Psoas muscle (tissue), 8 donors: ENCODE measurements around the gene KIRREL3. TPM values are rescaled to one million over a fixed set of nuclear protein-coding genes. Genes with fewer than 3 reads are reported as not detected.
A peak's percentile ranks its signal among the peaks of the same experiment; 100 is the strongest.

Source experiments
- ATAC-seq, 4 donors: fragments of 200-7000 bp; cut with Tn5 transposase; one replicate each; pipeline ENCODE4 v1.9.1; 2020; ENCODE audit warnings: moderate library complexity in 3 of 4, mild to moderate bottlenecking in 2 of 4
- DNase-seq, 2 donors: peaks; one replicate each; pipeline ENCODE4 v3.0.0-alpha.2; 2020
- H3K27ac ChIP-seq: fragments of 200-600 bp; one replicate; pipeline ENCODE4 v1.8.0; 2022
- H3K27me3 ChIP-seq, 3 donors: fragments of 200-600 bp in 1 of 3; one replicate each; pipeline versions ENCODE4 v1.6.1 to v1.8.0; 2013 to 2022; ENCODE audit warnings: low read length in 2 of 3, mild to moderate bottlenecking in 2 of 3, moderate library complexity in 1 of 3; ENCODE audit not compliant: insufficient read depth in 3 of 3
- H3K36me3 ChIP-seq, 2 donors: fragments of 200-600 bp in 1 of 2; one replicate each; pipeline versions ENCODE4 v1.6.1 to v1.8.0; 2013 to 2022; ENCODE audit warnings: low read depth in 1 of 2, mild to moderate bottlenecking in 1 of 2, moderate library complexity in 1 of 2; ENCODE audit not compliant: insufficient read depth in 1 of 2
- H3K4me1 ChIP-seq: fragments of 200-600 bp; one replicate; pipeline ENCODE4 v1.8.0; 2022
- H3K4me3 ChIP-seq: fragments of 200-600 bp; one replicate; pipeline ENCODE4 v1.8.0; 2022; ENCODE audit warnings: mild to moderate bottlenecking
- H3K9me3 ChIP-seq: fragments of 200-600 bp; one replicate; pipeline ENCODE4 v1.8.0; 2022
- CTCF ChIP-seq: fragments of 200-600 bp; IDR thresholded peaks from one replicate; pipeline ENCODE4 v1.8.0; 2022; ENCODE audit warnings: antibody characterized with exemption
- WGBS, 3 donors: extraction: QIAGEN DNeasy Blood & Tissue Kit; methylation state at CpG; one replicate each; pipeline versions ENCODE4 v1.1.6 to v1.1.7; 2013; 5-methylcytosine and 5-hydroxymethylcytosine counted together
- intact Hi-C, 2 donors: fragments of 100-400 bp; cut with DNase I; formaldehyde crosslinking; loops; one replicate each; pipeline versions ENCODE4 v1.11.0 to v1.14.2; 2022
- polyA plus RNA-seq, 3 donors: library from polyadenylated mRNA; stranded (reverse); fragments of 200-250 nt; gene quantifications; one replicate each; pipeline ENCODE4 v1.2.3, GENCODE V29; 2013
- total RNA-seq, 4 donors: library from RNA; stranded (reverse); fragmentation: NEBNext Ultra II Directional in 2 of 4; extraction: Animal tissue kit (Norgen Biotek cat#: 25700) in 2 of 4; gene quantifications; one replicate each; pipeline versions ENCODE4 v1.2.1 to v1.2.4, GENCODE V29; 2021 to 2023
- donor health status: healthy with polysubstance abuse.
- donor health status: DM: no; HTN: no; CAD: no; lungs with moderate emphysema.
- donor health status: Bipolar disorder and iron deficiency.
- donor health status: healthy.
- donor health status: DM: yes; HTN: yes; CAD: no.
- donor health status: DM: no; HTN: no; CAD: no.
- donor health status: DM: no; HTN: no; CAD: no.
- donor health status: DM: yes; HTN: yes; CAD: no.

The KIRREL3 gene
- total and polyA plus RNA-seq, 7 donors = 0.04 TPM; not detected in 6

GRCh38 chr11:126700768-126701519, 299.6 kb downstream of the KIRREL3 start:
- no peak overlapping the region for H3K27ac ChIP-seq
- H3K27me3 ChIP-seq = no peaks in the 10 kb centered on the region
- no peak for DNase-seq
- no peaks in the 10 kb centered on the region for H3K9me3 ChIP-seq
- intact Hi-C loops = loop anchor here in 1 of 2 donors (10.0 kb wide), 1 partner anchor 64 kb away; no protein-coding TSS in a partner anchor
- H3K4me3 ChIP-seq = no peak overlapping the region
- no peak for ATAC-seq
- no peaks in the 10 kb centered on the region for H3K4me1 ChIP-seq
- TF ChIP-seq CTCF = no peak
- WGBS, 3 donors = 94 to 95% (median 94%) methylated on average over 9 of the region's 9 CpGs
- no peaks in the 10 kb centered on the region for H3K36me3 ChIP-seq

GRCh38 chr11:126698576-126698975, 302.0 kb downstream of the KIRREL3 start:
- no peaks in the 10 kb centered on the region for H3K36me3 ChIP-seq
- no peak for TF ChIP-seq CTCF
- no peak for DNase-seq
- WGBS, 3 donors = 15 to 20% (median 19%) methylated on average over 8 of the region's 8 CpGs
- H3K4me3 ChIP-seq = no peak overlapping the region
- intact Hi-C loops = no loop called here
- no peak overlapping the region for H3K27ac ChIP-seq
- ATAC-seq = peak; percentile 29 to 72 (median 56)
- H3K27me3 ChIP-seq = no peaks in the 10 kb centered on the region
- H3K9me3 ChIP-seq = no peaks in the 10 kb centered on the region
- H3K4me1 ChIP-seq = no peaks in the 10 kb centered on the region

- no peak for DNase-seq
- no peaks in the 10 kb centered on the region for H3K27me3 ChIP-seq
- 31 to 47% (median 39%) methylated on average over 6 of the region's 6 CpGs for WGBS, 3 donors
- no peaks in the 10 kb centered on the region for H3K4me1 ChIP-seq
- no peak for ATAC-seq
- no peaks in the 10 kb centered on the region for H3K9me3 ChIP-seq
- H3K27ac ChIP-seq = no peak overlapping the region
- H3K36me3 ChIP-seq = no peaks in the 10 kb centered on the region
- no peak overlapping the region for H3K4me3 ChIP-seq
- TF ChIP-seq CTCF = no peak
- intact Hi-C loops = no loop called here
Observed at GRCh38 chr11:126697936-126698335, 302.6 kb downstream of the KIRREL3 start.

- intact Hi-C loops = no loop called here
- no peak for ATAC-seq
Observed at GRCh38 chr11:126696982-126697381, 303.6 kb downstream of the KIRREL3 start.

More at GRCh38 chr11:126696982-126697381, 303.6 kb downstream of the KIRREL3 start:
- Histone ChIP-seq H3K4me3 (no peak overlapping the region), H3K36me3 (no peaks in the 10 kb centered on the region), H3K9me3 (no peaks in the 10 kb centered on the region), H3K27ac (no peak overlapping the region), H3K27me3 (no peaks in the 10 kb centered on the region), H3K4me1 (no peaks in the 10 kb centered on the region)
- WGBS, 3 donors = 94 to 95% (median 95%) methylated on average over 8 of the region's 8 CpGs
- DNase-seq = no peak
- TF ChIP-seq CTCF = no peak
